SU-DHL-6 (cell line): ENCODE data around the gene ATP5MC3.

ENCODE experiments used
- H2AFZ ChIP-seq: fragments of 200-600 bp; sonication (generic); 2 replicates; pipeline ENCODE4 v1.6.1; 2014; ENCODE audit warnings: low read depth, mild to moderate bottlenecking, moderate library complexity, mixed read lengths, antibody characterized with exemption, low read length; ENCODE audit not compliant: severe bottlenecking
- H3F3A ChIP-seq: fragments of 200-600 bp; shearing (Covaris generic); 2 replicates; pipeline ENCODE4 v1.6.0; 2016; ENCODE audit warnings: antibody characterized with exemption, mild to moderate bottlenecking; ENCODE audit not compliant: insufficient read depth
- H3K27ac ChIP-seq: fragments of 200-600 bp; sonication (generic); 2 replicates; pipeline ENCODE4 v1.5.1; 2016; ENCODE audit warnings: low read depth, mild to moderate bottlenecking, low read length, moderate library complexity, mixed read lengths
- H3K27me3 ChIP-seq: fragments of 200-600 bp; sonication (generic), shearing (Covaris generic); 2 replicates; pipeline ENCODE4 v1.6.0; 2014; ENCODE audit warnings: mild to moderate bottlenecking, low read length
- H3K36me3 ChIP-seq: fragments of 200-600 bp; sonication (generic); 2 replicates; pipeline ENCODE4 v1.6.1; 2014; ENCODE audit warnings: mild to moderate bottlenecking, low read length, mixed read lengths
- H3K4me2 ChIP-seq: fragments of 300-600, 200-600 bp; shearing (Covaris generic), sonication (generic); 2 replicates; pipeline ENCODE4 v1.6.0; 2014; ENCODE audit warnings: low read length, low read depth, mild to moderate bottlenecking; ENCODE audit not compliant: poor library complexity, severe bottlenecking
- H3K4me3 ChIP-seq: fragments of 200-600 bp; sonication (generic); 2 replicates; pipeline ENCODE4 v1.5.1; 2014; ENCODE audit warnings: antibody characterized with exemption, low read length, mild to moderate bottlenecking, mixed read lengths; ENCODE audit not compliant: insufficient read depth, poor library complexity, severe bottlenecking
- H3K79me2 ChIP-seq: fragments of 200-600 bp; sonication (generic); 2 replicates; pipeline ENCODE4 v1.6.1; 2014; ENCODE audit warnings: mild to moderate bottlenecking, low read length, moderate library complexity; ENCODE audit not compliant: insufficient read depth
- H3K9ac ChIP-seq: fragments of 200-600 bp; sonication (generic); 2 replicates; pipeline ENCODE4 v1.7.0; 2014; ENCODE audit warnings: mild to moderate bottlenecking, low read length
- H3K9me2 ChIP-seq: fragments of 200-600 bp; sonication (generic); replicated peaks from 2 replicates; pipeline ENCODE4 v1.6.1; 2014; ENCODE audit warnings: low read length; ENCODE audit not compliant: insufficient read depth
- H3K9me3 ChIP-seq: fragments of 200-600 bp; sonication (generic); 2 replicates; pipeline ENCODE4 v1.6.1; 2014; ENCODE audit warnings: low read length, mixed read lengths; ENCODE audit not compliant: insufficient read depth
- H4K20me1 ChIP-seq: fragments of 200-600 bp; sonication (generic); 2 replicates; pipeline ENCODE4 v1.6.1; 2014; ENCODE audit warnings: low read depth, mild to moderate bottlenecking, antibody characterized with exemption, low read length, moderate library complexity, mixed read lengths
- EZH2phosphoT487 ChIP-seq: fragments of 200-600 bp; sonication (generic), shearing (Covaris generic); conservative IDR thresholded peaks from 2 replicates; pipeline ENCODE4 v1.6.1; 2018; ENCODE audit warnings: mild to moderate bottlenecking, antibody characterized with exemption, low read length, moderate library complexity, mixed read lengths
- TF ChIP-seq, protein P1 (sequence below): fragments of 200-600 bp; sonication (generic); IDR thresholded peaks from one replicate; pipeline ENCODE4 v1.5.1; 2017; ENCODE audit warnings: antibody characterized with exemption, mild to moderate bottlenecking, low read length, moderate library complexity; ENCODE audit not compliant: insufficient read depth, poor library complexity, severe bottlenecking

ATP5MC3 gene

GRCh38 chr2:175158894-175159293 lies 22.6 kb downstream of the ATP5MC3 start:
- H4K20me1 ChIP-seq: peaks cover 52% of the 10 kb centered on the region
- no peaks in the 10 kb centered on the region for H3F3A ChIP-seq
- H3K9me3 ChIP-seq: no peaks in the 10 kb centered on the region
- TF ChIP-seq EZH2phosphoT487: no peak
- TF ChIP-seq, protein P1, sequence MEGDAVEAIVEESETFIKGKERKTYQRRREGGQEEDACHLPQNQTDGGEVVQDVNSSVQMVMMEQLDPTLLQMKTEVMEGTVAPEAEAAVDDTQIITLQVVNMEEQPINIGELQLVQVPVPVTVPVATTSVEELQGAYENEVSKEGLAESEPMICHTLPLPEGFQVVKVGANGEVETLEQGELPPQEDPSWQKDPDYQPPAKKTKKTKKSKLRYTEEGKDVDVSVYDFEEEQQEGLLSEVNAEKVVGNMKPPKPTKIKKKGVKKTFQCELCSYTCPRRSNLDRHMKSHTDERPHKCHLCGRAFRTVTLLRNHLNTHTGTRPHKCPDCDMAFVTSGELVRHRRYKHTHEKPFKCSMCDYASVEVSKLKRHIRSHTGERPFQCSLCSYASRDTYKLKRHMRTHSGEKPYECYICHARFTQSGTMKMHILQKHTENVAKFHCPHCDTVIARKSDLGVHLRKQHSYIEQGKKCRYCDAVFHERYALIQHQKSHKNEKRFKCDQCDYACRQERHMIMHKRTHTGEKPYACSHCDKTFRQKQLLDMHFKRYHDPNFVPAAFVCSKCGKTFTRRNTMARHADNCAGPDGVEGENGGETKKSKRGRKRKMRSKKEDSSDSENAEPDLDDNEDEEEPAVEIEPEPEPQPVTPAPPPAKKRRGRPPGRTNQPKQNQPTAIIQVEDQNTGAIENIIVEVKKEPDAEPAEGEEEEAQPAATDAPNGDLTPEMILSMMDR: no peak
- H3K4me2 ChIP-seq: no peak overlapping the region
- H2AFZ ChIP-seq: no peak overlapping the region
- H3K4me3 ChIP-seq: no peak overlapping the region
- H3K9ac ChIP-seq: no peak overlapping the region
- peaks cover 96% of the 10 kb centered on the region for H3K79me2 ChIP-seq
- H3K36me3 ChIP-seq: peaks cover 6% of the 10 kb centered on the region; the same call in 1 of the 2 replicates
- no peaks in the 10 kb centered on the region for H3K9me2 ChIP-seq
- no peaks in the 10 kb centered on the region for H3K27me3 ChIP-seq
- no peak overlapping the region for H3K27ac ChIP-seq

DNA sequence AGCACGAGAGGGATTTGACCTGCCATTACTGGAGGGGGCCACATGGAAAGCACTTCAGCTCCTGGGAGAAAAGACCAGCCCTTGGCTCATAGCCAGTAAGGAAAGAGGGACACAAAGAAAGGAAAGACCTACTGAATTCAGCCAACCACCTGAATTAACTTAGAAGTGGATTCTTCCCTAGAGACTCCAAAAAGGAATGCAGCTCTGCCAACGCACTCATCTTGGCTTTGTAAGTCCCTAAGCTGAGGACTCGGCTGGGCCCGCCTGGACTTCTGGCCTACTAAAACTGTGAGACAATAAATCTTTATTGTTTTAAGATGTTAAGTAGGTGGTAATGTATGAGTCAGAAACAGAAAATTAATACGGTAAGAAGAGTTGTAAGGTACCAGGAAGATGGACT lies 25.0 kb downstream of the ATP5MC3 start:
- Histone ChIP-seq H3K9ac (no peak overlapping the region), H4K20me1 (peaks cover 52% of the 10 kb centered on the region), H3K4me3 (no peak overlapping the region), H3K27ac (no peak overlapping the region), H3K27me3 (no peaks in the 10 kb centered on the region), H2AFZ (no peak overlapping the region), H3K4me2 (no peak overlapping the region), H3F3A (no peaks in the 10 kb centered on the region), H3K9me3 (no peaks in the 10 kb centered on the region), H3K9me2 (no peaks in the 10 kb centered on the region), H3K36me3 (peaks cover 6% of the 10 kb centered on the region; the same call in 1 of the 2 replicates), H3K79me2 (peaks cover 97% of the 10 kb centered on the region)
- TF ChIP-seq EZH2phosphoT487: no peak
- TF ChIP-seq, protein P1: no peak

- Histone ChIP-seq H3K4me2 (no peak overlapping the region), H3K4me3 (no peak overlapping the region), H3K36me3 (peaks cover 13% of the 10 kb centered on the region), H2AFZ (no peak overlapping the region), H3F3A (no peaks in the 10 kb centered on the region), H3K9ac (no peak overlapping the region), H3K9me2 (no peaks in the 10 kb centered on the region), H4K20me1 (peaks cover 44% of the 10 kb centered on the region), H3K9me3 (no peaks in the 10 kb centered on the region), H3K27ac (no peak overlapping the region), H3K27me3 (no peaks in the 10 kb centered on the region), H3K79me2 (peaks cover 97% of the 10 kb centered on the region)
- TF ChIP-seq, protein P1: no peak
- TF ChIP-seq EZH2phosphoT487: no peak
Measured at GRCh38 chr2:175154661-175155082, 26.8 kb downstream of the ATP5MC3 start.
